Esophagus muscularis mucosa (tissue), 4 donors: ENCODE data around the gene TRIM7.

Source experiments
- EP300 ChIP-seq: sonication (generic); formaldehyde crosslinking; IDR thresholded peaks from one replicate; pipeline ENCODE4 v1.6.1; 2017; ENCODE audit warnings: antibody characterized with exemption
- POLR2A ChIP-seq: fragments of 450-650 bp; IDR thresholded peaks from one replicate; pipeline ENCODE4 v1.6.1; 2017; ENCODE audit warnings: antibody characterized with exemption, moderate library complexity, mild to moderate bottlenecking, low read depth
- POLR2AphosphoS5 ChIP-seq, 2 donors: sonication (generic); formaldehyde crosslinking; IDR thresholded peaks; one replicate each; pipeline ENCODE4 v1.6.1; 2017; ENCODE audit warnings: antibody characterized with exemption in 2 of 2
- TF ChIP-seq, protein P1 (sequence below), 3 experiments: fragments of 200-600 bp in 2 of 3; fragments of 450-650 bp in 1 of 3; sonication (generic) in 2 of 3; IDR thresholded peaks; one replicate each; pipeline ENCODE4 v1.5.1; 2017 to 2019; ENCODE audit warnings: antibody characterized with exemption in 3 of 3, mild to moderate bottlenecking in 2 of 3, moderate library complexity in 1 of 3

DNA sequence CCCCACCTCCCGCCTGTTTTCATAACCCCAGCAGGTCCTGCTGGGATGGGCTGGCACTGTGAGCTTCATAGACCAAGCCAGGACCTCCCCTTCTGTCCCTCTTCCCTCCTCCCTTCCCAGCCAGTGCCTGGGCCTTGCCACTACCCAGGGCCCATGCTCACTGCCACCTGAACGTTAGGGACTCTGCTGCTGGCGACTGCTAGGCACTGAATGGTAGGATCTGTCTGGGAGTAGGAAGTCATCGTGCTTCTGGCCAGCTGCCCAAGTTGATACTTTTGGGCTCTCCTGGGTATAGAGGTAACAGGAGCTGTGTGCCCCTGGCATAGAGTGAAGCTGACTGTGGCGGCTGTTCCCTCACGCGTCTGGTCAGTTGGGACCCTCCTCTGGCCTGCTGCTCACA lies 26.4 kb upstream of the TRIM7 start:
- no peak for TF ChIP-seq EP300
- TF ChIP-seq, protein P1, sequence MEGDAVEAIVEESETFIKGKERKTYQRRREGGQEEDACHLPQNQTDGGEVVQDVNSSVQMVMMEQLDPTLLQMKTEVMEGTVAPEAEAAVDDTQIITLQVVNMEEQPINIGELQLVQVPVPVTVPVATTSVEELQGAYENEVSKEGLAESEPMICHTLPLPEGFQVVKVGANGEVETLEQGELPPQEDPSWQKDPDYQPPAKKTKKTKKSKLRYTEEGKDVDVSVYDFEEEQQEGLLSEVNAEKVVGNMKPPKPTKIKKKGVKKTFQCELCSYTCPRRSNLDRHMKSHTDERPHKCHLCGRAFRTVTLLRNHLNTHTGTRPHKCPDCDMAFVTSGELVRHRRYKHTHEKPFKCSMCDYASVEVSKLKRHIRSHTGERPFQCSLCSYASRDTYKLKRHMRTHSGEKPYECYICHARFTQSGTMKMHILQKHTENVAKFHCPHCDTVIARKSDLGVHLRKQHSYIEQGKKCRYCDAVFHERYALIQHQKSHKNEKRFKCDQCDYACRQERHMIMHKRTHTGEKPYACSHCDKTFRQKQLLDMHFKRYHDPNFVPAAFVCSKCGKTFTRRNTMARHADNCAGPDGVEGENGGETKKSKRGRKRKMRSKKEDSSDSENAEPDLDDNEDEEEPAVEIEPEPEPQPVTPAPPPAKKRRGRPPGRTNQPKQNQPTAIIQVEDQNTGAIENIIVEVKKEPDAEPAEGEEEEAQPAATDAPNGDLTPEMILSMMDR (IDR thresholded peaks at IDR 0.05), result no peak
- no peak for TF ChIP-seq POLR2A
- TF ChIP-seq POLR2AphosphoS5 (IDR thresholded peaks at IDR 0.05), result no peak
